MCF 10A (cell line): ENCODE measurements around the gene KAZN. TPM values are rescaled to one million over a fixed set of nuclear protein-coding genes. Genes with fewer than 3 reads are reported as not detected.

ENCODE experiments used
- BruUV-seq: library from RNA; stranded (reverse); fragments of 400-500 nt; replicated peaks from 2 replicates; lab custom pipeline; 2021; lab: Mats Ljungman, UMichigan
- CTCF ChIA-PET: fragments of 300-600 bp; sonication (Branson Sonifier 250); formaldehyde crosslinking; extraction: SDS; loops from one replicate; lab custom pipeline; 2021; ENCODE audit warnings: antibody characterized with exemption, inconsistent platforms; lab: Yijun Ruan, JAX
- POLR2A ChIA-PET: fragments of 300-600, 350-650 bp; sonication (Branson Sonifier 250); formaldehyde crosslinking; extraction: SDS; loops from one replicate; lab custom pipeline; 2020; ENCODE audit warnings: antibody characterized with exemption, inconsistent platforms; lab: Yijun Ruan, JAX
- DNase-seq: peaks from one replicate; pipeline ENCODE4 v3.0.0-alpha.2; 2018; ENCODE audit not compliant: unreplicated experiment
- H3K27ac Mint-ChIP-seq: one replicate; pipeline ENCODE4 v1.8.0; 2022; ENCODE audit warnings: mild to moderate bottlenecking, low read depth, mixed read lengths; ENCODE audit not compliant: unreplicated experiment
- H3K27me3 Mint-ChIP-seq: one replicate; pipeline ENCODE4 v1.8.0; 2022; ENCODE audit warnings: mixed read lengths; ENCODE audit not compliant: insufficient read depth, unreplicated experiment
- H3K36me3 Mint-ChIP-seq: one replicate; pipeline ENCODE4 v1.8.0; 2022; ENCODE audit warnings: mild to moderate bottlenecking, moderate library complexity, mixed read lengths; ENCODE audit not compliant: insufficient read depth, unreplicated experiment
- H3K4me1 Mint-ChIP-seq: one replicate; pipeline ENCODE4 v1.8.0; 2022; ENCODE audit warnings: mixed read lengths; ENCODE audit not compliant: insufficient read depth, unreplicated experiment
- H3K4me3 Mint-ChIP-seq: one replicate; pipeline ENCODE4 v1.8.0; 2022; ENCODE audit warnings: mild to moderate bottlenecking, moderate library complexity, mixed read lengths; ENCODE audit not compliant: unreplicated experiment
- H3K9me3 Mint-ChIP-seq: one replicate; pipeline ENCODE4 v1.8.0; 2022; ENCODE audit warnings: mixed read lengths; ENCODE audit not compliant: unreplicated experiment
- intact Hi-C: fragments of 100-400 bp; cut with micrococcal nuclease; formaldehyde crosslinking; loops from 2 replicates; pipeline ENCODE4 v1.14.1; 2022
- total RNA-seq: library from RNA; stranded (reverse); gene quantifications from 2 replicates; pipeline ENCODE4 v1.2.3, GENCODE V29; 2022
- TF ChIP-seq, protein P1 (sequence below): fragments of 200-600 bp; IDR thresholded peaks from one replicate; pipeline ENCODE4 v1.8.0; 2022; ENCODE audit warnings: antibody characterized with exemption, mild to moderate bottlenecking; ENCODE audit not compliant: unreplicated experiment

The KAZN gene
- total RNA-seq, 1 experiment from 2014 or later, result 3.3 TPM

DNA sequence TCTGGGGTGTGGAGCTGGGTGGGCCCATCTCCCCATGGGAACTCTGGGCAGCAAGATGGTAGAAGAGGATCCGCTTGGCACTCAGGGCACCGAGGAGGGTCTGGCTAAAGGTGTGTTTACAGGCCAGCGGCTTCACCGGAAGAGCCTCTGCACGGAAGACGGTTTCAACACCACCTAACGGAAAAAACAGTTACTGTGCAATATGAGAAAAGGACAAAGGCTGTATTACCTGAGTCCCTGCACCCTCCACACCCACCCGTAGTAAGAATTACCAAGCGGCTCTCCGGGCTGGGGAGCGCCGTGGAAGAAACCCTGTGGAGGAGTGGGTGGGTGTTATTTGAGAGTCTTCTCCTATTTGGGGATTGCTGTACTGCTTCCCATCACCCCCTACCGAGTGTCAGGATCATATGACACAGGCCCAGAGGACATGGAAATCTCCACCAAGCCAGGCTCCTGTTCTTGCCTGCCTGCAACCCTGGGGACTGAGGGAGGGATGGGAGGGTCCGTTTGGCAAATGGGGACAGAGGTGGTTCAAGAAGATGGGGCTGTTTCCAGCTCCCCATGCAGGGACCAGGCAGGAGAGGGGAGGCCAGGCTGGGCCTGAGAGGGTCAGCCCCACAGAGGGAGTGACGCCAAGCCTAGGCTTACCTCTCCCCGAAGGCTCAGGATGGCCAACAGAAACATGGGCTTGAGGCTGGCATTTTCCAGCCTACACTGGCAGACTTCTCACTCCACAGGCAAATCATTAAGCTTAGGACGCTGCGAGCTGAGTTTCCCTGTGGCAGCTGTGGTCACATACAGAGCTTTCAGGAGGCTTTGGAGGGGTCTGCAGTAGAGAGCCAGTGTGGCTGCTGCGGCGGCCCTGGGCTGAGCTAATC lies 351.6 kb downstream of the KAZN start:
- no TSS peak for BruUV-seq
- POLR2A ChIA-PET, result no interaction called here
- TF ChIP-seq, protein P1, sequence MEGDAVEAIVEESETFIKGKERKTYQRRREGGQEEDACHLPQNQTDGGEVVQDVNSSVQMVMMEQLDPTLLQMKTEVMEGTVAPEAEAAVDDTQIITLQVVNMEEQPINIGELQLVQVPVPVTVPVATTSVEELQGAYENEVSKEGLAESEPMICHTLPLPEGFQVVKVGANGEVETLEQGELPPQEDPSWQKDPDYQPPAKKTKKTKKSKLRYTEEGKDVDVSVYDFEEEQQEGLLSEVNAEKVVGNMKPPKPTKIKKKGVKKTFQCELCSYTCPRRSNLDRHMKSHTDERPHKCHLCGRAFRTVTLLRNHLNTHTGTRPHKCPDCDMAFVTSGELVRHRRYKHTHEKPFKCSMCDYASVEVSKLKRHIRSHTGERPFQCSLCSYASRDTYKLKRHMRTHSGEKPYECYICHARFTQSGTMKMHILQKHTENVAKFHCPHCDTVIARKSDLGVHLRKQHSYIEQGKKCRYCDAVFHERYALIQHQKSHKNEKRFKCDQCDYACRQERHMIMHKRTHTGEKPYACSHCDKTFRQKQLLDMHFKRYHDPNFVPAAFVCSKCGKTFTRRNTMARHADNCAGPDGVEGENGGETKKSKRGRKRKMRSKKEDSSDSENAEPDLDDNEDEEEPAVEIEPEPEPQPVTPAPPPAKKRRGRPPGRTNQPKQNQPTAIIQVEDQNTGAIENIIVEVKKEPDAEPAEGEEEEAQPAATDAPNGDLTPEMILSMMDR, result no peak
- Mint-ChIP-seq H3K27ac (no peak overlapping the region), H3K36me3 (no peaks in the 10 kb centered on the region), H3K9me3 (no peaks in the 10 kb centered on the region), H3K4me1 (peaks cover 5% of the 10 kb centered on the region), H3K4me3 (no peak overlapping the region), H3K27me3 (no peaks in the 10 kb centered on the region)
- intact Hi-C loops, result no loop called here
- CTCF ChIA-PET, result interaction anchor here (0.6 to 0.9 kb wide), 2 partner anchors 70 to 183 kb away, joined by 3 read pairs; no protein-coding TSS in a partner anchor
- DNase-seq, result no peak

DNA sequence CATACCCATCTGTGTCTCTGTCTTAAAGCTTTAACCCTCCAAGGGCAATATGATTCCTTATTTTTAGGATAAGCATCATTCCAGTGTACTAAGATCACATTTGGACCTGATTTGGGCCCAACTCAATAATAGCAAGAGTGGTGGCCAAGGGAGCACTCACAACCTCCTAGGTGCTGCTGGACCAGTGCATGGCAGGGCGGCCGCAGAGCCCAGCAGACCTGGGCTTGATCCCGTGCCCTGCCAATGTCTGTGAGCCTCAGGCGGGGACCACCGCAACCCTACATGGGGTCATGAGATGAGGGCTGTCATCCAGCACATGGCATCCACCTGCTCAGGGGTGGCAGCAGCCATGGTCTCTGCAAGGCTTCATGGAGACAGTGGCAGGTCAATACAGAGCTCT lies 353.3 kb downstream of the KAZN start:
- no peaks in the 10 kb centered on the region for H3K9me3 Mint-ChIP-seq
- DNase-seq, result no peak
- intact Hi-C loops, result no loop called here
- CTCF ChIA-PET, result interaction anchor here (0.6 kb wide), 1 partner anchor 962 kb away, joined by 3 read pairs; no protein-coding TSS in a partner anchor
- TF ChIP-seq, protein P1, result no peak
- H3K27ac Mint-ChIP-seq, result no peak overlapping the region
- H3K36me3 Mint-ChIP-seq, result no peaks in the 10 kb centered on the region
- H3K4me3 Mint-ChIP-seq, result no peak overlapping the region
- no TSS peak for BruUV-seq
- POLR2A ChIA-PET, result no interaction called here
- H3K27me3 Mint-ChIP-seq, result no peaks in the 10 kb centered on the region
- peaks cover 5% of the 10 kb centered on the region for H3K4me1 Mint-ChIP-seq

DNA sequence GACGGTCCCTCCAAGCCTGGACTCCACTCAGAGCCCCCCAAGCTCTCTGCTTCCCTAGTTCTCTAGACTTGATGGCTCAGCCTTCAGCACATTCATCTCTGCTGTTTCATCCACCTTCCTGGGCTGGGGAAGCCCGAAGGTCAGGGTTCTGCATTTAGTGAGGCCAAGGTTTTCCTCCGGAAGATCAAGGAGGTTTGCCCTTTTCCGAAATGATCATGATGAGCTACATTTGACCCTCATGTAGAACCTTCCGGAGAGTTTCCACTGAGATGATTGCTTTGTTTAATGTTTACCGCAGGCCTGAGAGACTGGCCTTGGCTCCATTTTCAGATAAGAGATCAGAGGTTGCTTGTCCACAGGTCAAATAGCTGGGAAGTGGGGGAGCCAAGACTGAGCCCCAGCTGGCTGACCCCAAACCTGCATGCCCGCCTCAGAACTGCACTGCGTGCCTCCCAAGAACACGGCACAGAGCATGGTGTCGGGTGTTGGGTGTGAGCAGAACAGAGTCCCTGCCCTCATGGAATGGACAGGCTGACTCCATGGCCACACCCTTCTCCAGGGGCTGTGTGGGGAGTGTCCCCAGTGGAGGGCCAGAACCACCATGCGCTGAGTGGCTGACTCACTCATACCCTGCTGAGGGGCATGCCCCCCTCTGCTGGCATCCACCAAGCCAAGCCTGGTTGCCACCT lies 354.3 kb downstream of the KAZN start:
- intact Hi-C loops, result no loop called here

More for the DNA sequence above, 354.3 kb downstream of the KAZN start:
- ChIA-PET POLR2A (interaction anchor here (0.9 kb wide), 1 partner anchor 13 kb away, joined by 3 read pairs; no protein-coding TSS in a partner anchor), CTCF (interaction anchor here (1.0 kb wide), 1 partner anchor 38 kb away, joined by 4 read pairs; no protein-coding TSS in a partner anchor)
- Mint-ChIP-seq H3K4me1 (peaks cover 5% of the 10 kb centered on the region), H3K27me3 (no peaks in the 10 kb centered on the region), H3K4me3 (no peak overlapping the region), H3K36me3 (no peaks in the 10 kb centered on the region), H3K9me3 (no peaks in the 10 kb centered on the region), H3K27ac (no peak overlapping the region)
- no TSS peak for BruUV-seq
- TF ChIP-seq, protein P1, result no peak
- DNase-seq, result no peak
